ENCODE data around the gene MRPS30.
"Not testable (repeated sequence)": the region's sequence is repeated elsewhere in the genome, so short reads cannot be mapped to it uniquely, and the experiment has no call there.

Gene MRPS30

GRCh38 chr5:44824662-44825061 is 15.9 kb downstream of the MRPS30 start:
- not testable (repeated sequence) for DNase-seq

- no peak for DNase-seq
These were observed 18.9 kb downstream of the MRPS30 start for GRCh38 chr5:44827681-44828080.

- DNase-seq, result no peak
These were observed 20.0 kb downstream of the MRPS30 start for GRCh38 chr5:44828719-44829118.

GRCh38 chr5:44830951-44831350 is 22.2 kb downstream of the MRPS30 start:
- DNase-seq, result no peak

GRCh38 chr5:44833249-44833648 is 24.5 kb downstream of the MRPS30 start:
- DNase-seq, result no peak

GRCh38 chr5:44835693-44836092 is 26.9 kb downstream of the MRPS30 start:
- no peak for DNase-seq

GRCh38 chr5:44839018-44839681 is 30.4 kb downstream of the MRPS30 start:
- DNase-seq, result no peak

GRCh38 chr5:44842496-44843282 is 33.9 kb downstream of the MRPS30 start:
- no peak for DNase-seq

- DNase-seq, result no peak
These were observed 36.0 kb downstream of the MRPS30 start for GRCh38 chr5:44844744-44845143.

- peak; percentile 7 for DNase-seq
These were observed 37.0 kb downstream of the MRPS30 start for GRCh38 chr5:44845777-44846176.

GRCh38 chr5:44847206-44847852 is 38.6 kb downstream of the MRPS30 start:
- DNase-seq, result no peak

GRCh38 chr5:44860267-44860666 is 51.5 kb downstream of the MRPS30 start:
- no peak for DNase-seq

GRCh38 chr5:44862808-44863207 is 54.1 kb downstream of the MRPS30 start:
- no peak for DNase-seq
